GM10248 (cell line): ENCODE results near the gene MFAP3.
"Not testable (repeated sequence)": the region's sequence is repeated elsewhere in the genome, so short reads cannot be mapped to it uniquely, and the experiment has no call there.

Source experiments
- CTCF ChIA-PET: fragments of 300-600 bp; sonication (Branson Sonifier 250); formaldehyde crosslinking; extraction: SDS; loops from one replicate; lab custom pipeline; 2021; ENCODE audit warnings: antibody characterized with exemption; lab: Yijun Ruan, JAX
- POLR2A ChIA-PET: fragments of 350-650 bp; sonication (Branson Sonifier 250); formaldehyde crosslinking; extraction: SDS; loops from one replicate; lab custom pipeline; 2020; ENCODE audit warnings: antibody characterized with exemption; lab: Yijun Ruan, JAX
- DNase-seq: peaks from one replicate; pipeline ENCODE4 v3.0.0; 2012; ENCODE audit errors: extremely low spot score
- CTCF ChIP-seq: IDR thresholded peaks from 2 replicates; pipeline ENCODE4 v1.5.1; 2012; ENCODE audit warnings: mild to moderate bottlenecking, low read depth; ENCODE audit errors: extremely low read depth, missing control alignments, control extremely low read depth

MFAP3 gene

GRCh38 chr5:154002093-154002492, 36.7 kb upstream of the MFAP3 start:
- ChIA-PET CTCF (no interaction called here), POLR2A (no interaction called here)
- DNase-seq = no peak
- TF ChIP-seq CTCF = no peak

GRCh38 chr5:154002511-154003020, 36.2 kb upstream of the MFAP3 start:
- no peak for DNase-seq
- CTCF ChIA-PET = no interaction called here
- POLR2A ChIA-PET = no interaction called here
- no peak for TF ChIP-seq CTCF

GRCh38 chr5:154005648-154006047, 33.1 kb upstream of the MFAP3 start:
- POLR2A ChIA-PET = no interaction called here
- no peak for DNase-seq
- no peak for TF ChIP-seq CTCF
- CTCF ChIA-PET = interaction anchor here (1.1 to 1.5 kb wide), 6 partner anchors 14 to 67 kb away, joined by 3 to 5 read pairs (median 3); no protein-coding TSS in a partner anchor

DNA sequence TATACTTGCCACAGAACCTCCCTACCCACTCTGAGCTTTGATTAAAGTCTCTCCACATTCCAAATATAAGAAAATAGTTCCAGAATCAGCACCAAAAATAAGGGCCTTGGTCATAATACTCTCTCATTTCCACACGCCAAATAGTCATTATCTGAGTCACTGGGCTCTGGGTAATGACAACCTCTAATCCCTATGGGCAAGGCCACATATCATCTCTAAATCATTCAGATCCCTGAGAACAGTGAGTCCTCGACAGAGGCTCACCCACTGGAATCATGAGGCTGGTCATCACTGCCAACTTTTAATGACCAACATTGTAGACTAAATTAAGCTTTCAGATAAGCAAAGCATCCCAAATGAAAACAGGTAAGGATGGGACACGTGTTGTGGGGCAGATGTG, 28.1 kb upstream of the MFAP3 start:
- ChIA-PET POLR2A (no interaction called here), CTCF (interaction anchor here (1.3 to 1.4 kb wide), 2 partner anchors 13 to 37 kb away, joined by 3 to 4 read pairs; no protein-coding TSS in a partner anchor)
- no peak for DNase-seq

GRCh38 chr5:154015071-154015693, 23.6 kb upstream of the MFAP3 start:
- TF ChIP-seq CTCF = no peak
- CTCF ChIA-PET = no interaction called here
- DNase-seq = no peak
- POLR2A ChIA-PET = no interaction called here

More for the DNA sequence above, 28.1 kb upstream of the MFAP3 start:
- TF ChIP-seq CTCF = no peak

GRCh38 chr5:154018919-154019318, 19.8 kb upstream of the MFAP3 start:
- POLR2A ChIA-PET, CTCF ChIA-PET, DNase-seq: not testable (repeated sequence)

GRCh38 chr5:154025951-154026350, 12.8 kb upstream of the MFAP3 start:
- no peak for DNase-seq
- no peak for TF ChIP-seq CTCF
- ChIA-PET POLR2A (no interaction called here), CTCF (interaction anchor here (1.6 to 3.4 kb wide), 2 partner anchors 47 to 61 kb away, joined by 8 to 9 read pairs; no protein-coding TSS in a partner anchor)
